LHCN-M2 (cell line): Measurements from ENCODE around the gene ARID1B. TPM values are rescaled to one million over a fixed set of nuclear protein-coding genes. Genes with fewer than 3 reads are reported as not detected.

Source experiments
- DNase-seq: peaks from one replicate; pipeline ENCODE4 v3.0.0-alpha.2; 2012; ENCODE audit warnings: low read depth
- total RNA-seq: library from RNA; depleted of rRNA; stranded (reverse); fragments of >200 nt; gene quantifications from 2 replicates; pipeline ENCODE4 v1.2.3, GENCODE V29; 2014

The ARID1B gene
- total RNA-seq, 1 experiment from 2014 or later: 19.0 TPM

DNA sequence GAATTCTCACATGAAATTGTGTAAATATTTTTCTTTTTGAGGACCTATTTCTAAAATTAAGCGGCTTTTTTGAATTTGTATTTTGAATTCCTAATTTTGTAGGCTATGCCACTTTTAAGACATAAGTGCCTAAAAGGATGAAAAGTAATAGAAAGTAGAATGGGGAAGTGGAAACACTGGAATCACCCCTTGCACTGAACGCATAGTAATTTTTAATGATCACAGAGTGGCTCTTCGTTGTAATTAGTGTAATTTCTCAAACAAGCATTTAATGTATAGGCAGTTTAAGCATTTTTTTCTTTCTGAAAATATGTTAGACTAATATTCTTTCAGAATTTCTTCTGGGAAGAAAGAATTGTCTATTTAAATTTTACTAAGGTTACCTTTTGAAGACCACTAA lies 73.2 kb downstream of the ARID1B start:
- no peak for DNase-seq

DNA sequence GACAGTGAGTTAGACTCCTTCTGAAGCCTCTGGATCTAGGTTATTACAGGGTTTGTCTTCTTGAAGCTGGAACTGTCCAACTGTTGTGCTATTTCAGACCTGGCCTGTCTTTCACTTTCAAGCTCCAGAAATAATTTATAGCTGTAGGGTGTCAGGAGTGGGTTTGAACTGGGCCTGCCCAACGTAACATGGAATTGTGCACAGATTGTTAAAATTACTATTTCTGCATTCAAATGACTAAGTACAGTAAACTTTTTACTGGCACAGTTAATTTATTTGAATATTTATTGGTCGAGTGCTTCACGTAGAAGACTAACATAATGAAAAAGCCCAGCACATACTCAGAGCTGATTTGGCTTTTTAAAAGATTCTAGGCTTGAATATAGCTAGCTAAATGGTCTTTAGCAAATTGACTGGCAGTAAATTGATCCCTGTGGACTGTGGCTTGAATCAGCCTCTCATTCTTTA lies 74.3 kb downstream of the ARID1B start:
- DNase-seq: no peak

DNA sequence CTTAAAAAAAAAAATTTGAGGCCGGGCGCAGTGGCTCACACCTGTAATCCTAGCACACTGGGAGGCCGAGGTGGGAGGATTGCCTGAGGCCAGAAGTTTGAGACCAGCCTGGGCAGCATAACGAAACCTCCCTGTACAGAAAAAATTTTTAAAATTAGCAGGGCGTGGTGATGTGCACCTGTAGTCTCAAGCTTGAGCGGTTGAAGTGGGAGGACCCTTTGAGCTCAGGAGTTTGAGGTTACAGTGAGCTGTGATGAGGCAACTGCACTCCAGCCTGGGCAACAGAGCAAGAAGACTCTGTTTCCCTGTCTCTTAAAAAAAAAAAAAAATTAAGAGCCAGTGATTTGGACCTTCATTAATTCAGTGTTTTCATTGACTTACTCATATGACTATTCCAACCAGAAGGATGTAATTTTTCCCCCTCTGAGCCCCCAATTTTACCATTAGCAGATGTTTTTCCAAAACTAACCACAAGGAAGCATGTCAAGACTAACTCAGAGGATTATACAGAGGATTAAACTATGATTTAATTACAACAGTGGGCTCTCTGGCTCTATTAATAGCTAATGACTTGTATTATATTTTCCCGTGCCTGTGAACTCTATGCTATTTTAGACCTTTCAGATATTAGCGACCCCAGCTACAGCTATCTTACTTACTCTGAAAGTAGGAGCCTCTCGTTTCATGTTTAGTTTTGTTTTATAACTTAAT lies 75.1 kb downstream of the ARID1B start:
- no peak for DNase-seq

DNA sequence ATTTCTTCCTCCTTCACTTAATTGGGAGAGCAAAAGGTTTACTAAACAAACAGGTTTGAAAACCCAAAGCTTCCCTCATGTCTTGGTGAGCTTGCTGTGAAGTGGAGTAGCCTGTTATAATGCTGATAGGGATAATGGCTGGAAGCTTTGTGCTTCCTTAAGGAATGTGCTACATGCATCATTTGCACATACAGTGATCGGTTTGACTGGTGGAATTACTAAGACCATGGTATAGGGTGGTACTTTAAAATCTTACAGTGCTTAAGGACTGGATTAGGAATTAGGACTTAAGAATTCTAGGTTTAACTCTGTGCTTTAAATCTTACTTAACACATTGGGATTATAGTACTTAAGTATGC lies 75.7 kb downstream of the ARID1B start:
- no peak for DNase-seq

DNA sequence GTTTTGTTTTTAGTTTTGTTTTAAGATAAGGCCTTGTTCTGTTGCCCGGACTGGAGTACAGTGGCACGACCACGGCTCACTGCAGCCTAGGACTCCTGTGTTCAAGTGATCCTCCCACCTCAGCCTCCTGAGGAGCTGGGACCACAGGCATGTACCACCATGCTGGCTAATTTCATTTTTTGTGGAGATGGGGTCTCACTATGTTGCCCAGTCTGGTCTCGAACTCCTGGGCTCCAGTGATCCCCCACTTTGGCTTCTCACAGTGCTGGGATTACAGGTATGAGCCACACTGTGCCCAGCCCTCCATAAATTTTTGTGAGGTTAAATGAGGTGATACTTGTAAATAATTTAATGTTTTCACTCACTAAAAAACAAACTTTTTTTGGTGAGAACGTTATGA lies 76.6 kb downstream of the ARID1B start:
- no peak for DNase-seq

DNA sequence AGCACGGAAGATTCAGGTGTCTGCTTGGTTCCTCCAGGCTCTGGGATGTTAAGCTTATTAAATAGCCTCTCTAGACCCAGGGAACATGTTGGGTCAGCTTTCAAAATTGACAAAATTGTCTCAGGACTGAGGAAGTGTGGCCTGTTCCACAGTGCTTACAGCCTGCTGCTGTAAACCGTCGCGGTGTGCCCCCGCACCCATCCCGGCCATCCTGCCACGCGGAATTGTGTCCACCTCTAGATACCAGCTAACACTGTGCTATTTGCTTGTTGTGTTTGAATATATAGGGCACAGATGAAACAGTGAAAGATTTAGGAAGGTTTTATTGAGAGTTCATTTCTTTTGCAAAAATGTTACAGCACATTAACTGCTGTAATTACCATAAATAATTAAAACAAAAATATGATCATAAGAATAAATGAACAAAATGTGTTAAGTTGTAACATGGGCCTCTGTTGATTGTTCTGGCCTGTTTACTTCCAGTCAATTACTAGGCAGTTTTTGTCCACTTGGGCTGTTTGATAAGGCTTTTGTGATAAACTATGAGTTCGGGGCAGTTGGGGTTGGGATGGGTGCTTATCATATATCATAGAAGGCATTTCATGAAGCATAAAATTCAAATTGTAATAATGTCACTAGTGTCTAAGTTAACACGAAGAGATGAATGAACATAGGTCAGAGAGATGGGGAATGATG lies 77.4 kb downstream of the ARID1B start:
- no peak for DNase-seq

DNA sequence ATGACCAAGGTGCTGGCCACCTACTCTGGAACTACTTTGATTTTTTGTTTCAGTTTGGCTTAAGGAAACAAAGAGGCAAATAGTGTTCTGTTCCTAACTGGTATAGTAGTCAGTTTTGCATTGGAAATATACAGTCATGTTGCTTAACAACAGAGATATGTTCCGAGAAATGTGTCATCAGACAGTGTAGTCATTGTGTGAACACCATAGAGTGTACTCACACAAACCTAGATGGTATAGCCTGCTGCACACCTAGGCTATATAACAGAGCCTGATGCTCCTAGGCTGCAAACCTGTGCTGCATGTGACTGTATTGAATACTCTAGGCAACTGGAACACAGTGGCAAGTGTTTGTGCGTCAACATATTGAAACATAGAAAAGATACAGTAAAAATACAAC lies 80.4 kb downstream of the ARID1B start:
- peak; percentile 5 for DNase-seq

DNA sequence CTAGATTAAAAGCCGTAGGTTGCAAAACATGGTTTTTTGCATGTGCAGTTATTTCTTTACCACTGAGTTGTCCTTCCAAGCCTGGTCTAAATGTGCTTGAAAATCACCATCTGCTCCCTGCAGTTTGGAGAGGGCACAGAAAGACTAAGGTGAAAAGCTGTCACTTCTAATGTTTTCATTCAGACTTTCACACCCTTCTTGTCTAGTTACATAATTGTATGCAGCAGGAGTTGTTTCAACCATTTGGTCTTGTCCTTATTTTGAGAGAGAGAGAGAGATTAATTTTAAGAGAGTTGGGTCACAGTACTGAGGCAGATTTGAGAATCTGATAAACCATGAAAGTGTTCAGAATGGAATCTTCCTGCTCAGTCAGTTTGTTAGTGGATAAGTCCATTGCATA lies 82.5 kb downstream of the ARID1B start:
- DNase-seq: no peak

DNA sequence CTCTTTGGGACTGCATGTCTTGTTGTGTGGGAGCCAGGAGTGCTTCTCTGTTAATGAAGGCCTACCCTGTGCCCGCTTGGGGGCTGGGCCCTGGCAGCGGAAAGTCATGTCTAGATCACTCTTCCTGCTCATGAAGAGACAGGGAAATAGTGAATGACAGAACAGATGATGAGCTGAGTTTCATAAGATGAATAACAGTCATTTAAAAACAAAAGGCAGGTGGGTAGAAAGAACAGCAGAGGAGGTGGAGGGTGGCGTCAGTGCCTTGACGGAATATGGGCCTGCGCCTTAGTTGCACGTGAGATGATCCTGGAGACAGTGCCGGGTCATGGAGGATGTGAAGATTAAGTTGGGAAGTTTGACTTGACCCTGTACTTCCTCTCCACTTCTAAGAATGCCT lies 85.5 kb downstream of the ARID1B start:
- no peak for DNase-seq

DNA sequence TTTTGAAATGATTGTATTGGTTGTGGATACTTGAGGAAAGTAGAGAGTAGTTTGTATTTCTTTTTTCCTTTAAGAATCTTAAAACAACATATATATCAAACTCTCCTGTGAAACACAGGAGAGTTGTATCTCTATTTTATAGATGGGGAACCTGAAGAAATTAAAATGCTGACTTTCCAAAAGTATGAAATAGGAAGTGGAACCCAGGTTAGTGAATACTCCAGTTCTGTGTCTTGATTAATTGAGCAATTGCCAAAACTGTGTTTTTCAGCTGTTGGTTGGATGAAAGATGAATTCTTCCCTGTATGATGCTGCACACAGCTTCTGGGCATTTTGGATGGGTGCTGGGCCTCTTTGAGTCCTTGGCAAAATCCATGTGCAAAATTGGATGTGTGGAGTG lies 86.3 kb downstream of the ARID1B start:
- DNase-seq: peak; percentile 12

DNA sequence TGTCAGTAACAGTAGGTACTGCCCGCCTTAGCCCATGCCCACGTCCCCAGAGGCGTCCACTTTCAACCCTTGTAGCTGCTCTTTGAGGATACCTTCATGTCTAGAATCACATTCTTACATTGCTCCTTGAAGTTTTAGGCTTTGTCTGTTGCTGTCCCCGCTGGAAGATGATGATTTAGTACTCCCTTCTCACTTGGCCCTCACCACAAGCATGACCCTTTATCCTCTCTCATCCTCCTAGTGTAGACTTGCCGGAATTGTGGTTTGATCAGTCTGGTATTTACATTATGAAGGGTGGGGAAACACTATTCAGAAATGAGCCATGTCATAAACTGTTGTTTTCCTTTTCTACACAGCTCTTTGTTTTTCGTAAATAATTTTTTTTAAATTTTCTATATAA lies 87.4 kb downstream of the ARID1B start:
- peak; percentile 5 for DNase-seq

DNA sequence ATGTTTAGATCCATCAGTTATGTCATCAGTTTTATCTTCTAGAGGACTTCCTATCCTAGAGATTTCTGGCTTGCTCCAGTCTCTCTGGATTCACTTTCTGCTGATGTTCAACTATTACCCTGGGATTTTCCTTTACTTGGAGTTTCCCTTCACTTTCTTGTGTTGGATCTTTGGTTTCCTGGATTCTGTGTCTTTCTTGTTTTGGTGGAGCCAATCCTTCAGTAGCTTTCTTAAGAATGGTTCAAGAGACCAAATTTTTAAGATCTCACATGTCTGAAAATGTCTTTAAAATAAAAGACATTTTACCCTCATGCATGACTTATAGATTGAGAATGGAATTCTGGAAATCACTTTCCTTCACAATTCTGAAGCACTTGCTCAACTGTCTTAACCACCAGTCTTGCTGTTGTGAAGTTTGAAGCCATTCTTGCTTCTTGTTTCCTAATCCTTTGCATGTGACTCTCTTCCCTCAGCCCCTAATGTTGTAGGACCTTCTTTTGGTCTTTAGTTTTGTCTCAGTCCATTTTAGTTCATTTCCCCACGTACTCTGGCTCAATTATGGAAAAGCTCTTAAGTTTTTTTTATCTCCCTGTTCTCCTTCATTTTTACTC lies 87.9 kb downstream of the ARID1B start:
- DNase-seq: no peak

DNA sequence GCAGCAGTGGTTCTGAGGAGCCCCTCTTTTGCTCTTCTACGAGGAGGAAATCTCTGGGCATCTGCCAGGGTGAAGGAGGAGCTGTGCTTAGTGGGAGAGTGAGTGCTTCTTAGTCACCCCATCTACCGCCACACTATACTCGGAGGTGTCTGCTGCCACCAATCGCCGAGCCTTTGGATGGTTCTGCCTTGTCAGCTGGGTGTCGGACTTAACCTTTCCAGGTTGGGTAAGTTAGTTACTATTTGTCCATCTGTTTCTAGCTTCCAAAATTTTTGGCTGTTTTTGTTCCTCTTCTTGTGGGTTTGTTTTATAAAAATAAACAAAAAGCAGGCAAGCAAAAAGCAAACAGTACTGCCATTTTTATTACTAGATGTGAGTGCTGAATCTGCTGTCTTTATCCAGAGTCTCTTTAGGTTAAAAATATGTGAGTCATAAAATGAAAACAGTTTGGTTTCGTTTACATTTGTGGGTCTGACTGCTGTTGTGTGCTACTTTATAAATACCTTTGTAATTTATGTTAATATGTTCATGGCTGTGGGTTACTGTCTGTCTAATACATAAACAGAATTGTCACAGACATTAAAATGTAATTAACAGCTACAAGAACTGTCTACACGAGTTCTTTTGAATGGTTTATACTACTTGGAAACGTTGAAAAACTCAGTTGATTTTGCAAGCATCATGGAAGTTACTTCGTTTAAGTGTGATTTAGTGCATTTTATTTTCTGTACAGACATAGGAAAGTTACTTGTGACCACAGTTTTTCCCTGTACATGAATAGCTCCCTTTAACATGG lies 89.2 kb downstream of the ARID1B start:
- peak; percentile 8 for DNase-seq

DNA sequence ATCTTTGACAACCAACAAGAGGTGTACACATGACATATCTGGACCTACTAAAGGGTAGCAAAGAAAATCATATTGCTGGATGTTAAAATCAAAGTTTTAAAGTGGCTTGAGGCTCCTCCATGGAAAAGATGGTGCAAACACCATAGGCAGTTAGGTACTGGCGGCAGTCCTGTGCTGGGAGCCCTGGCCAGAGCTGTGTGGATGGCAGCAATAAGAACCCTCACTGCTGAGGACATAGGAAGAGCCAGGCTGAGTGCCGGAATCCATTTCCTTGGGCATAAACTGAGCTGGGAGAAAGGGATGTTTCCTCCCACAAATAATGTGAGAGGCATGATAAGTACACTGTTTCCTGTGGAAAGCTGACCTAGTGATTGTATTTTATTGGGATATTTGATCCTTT lies 89.9 kb downstream of the ARID1B start:
- DNase-seq: no peak

DNA sequence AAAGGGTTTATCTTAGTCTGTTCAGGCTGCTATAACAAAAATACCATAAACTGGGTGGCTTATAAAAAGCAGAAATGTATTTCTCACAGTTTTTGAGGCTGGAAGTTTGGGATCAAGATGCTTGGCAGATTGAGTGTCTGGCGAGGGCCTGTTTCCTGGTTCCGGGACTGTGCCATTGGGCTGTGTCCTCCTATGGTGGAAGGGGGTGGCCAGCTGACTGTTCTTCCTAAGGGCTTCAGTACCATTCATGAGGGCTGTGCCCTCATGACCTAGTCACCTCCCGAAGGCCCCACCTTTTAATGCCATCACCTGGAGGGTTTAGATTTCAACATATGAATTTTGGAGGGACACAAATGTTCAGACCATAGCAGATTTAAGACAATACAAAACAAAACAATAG lies 91.2 kb downstream of the ARID1B start:
- DNase-seq: no peak

DNA sequence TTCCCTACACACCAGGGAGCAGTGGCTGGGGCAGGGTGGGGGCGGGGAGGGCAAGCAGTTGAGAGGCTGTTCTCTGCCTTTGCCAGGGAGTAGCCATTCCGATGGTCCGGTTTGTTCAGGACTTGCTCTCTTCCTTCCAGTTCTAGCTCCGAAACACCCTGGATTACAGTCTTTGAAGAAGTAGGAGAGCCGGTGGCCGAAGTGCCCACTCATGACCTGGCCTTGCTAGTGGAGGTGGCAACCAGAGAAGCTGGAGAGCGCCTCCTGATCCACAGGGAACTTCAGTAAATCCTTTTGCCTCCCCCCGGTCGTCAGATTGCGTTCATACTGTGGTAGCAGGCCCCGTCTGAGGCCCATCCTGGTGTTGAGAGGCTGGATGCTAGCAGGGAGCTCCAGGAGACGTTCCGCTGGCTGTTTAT lies 92.8 kb downstream of the ARID1B start:
- no peak for DNase-seq

DNA sequence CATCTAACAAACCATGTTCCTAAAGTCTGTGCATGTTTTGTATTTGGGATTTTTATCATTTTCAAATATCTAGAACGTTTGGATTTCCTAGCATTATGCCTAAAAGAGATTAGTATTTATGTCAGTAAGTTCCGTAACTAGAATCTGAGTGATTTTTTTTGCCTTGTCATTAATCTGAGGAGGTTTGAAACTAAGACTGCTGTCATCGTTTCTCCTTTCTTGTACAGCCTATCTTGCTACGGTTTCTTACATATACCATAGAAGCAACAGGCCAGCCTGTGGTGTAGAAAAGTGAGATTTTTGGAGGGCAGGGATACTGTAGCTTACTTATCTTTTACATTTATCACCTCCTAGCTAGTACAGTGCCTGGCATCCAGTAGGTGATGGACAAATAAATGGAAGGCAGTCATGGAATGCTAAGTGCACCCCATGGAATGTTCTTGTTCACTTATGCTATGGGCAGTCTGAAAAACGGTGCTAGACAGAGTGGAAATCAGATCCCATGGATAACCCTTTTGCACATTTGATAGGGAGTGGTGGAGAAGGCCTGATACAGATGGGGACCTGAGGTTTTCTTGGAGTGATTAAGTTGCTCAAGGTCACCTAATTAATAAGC lies 93.9 kb downstream of the ARID1B start:
- DNase-seq: no peak

DNA sequence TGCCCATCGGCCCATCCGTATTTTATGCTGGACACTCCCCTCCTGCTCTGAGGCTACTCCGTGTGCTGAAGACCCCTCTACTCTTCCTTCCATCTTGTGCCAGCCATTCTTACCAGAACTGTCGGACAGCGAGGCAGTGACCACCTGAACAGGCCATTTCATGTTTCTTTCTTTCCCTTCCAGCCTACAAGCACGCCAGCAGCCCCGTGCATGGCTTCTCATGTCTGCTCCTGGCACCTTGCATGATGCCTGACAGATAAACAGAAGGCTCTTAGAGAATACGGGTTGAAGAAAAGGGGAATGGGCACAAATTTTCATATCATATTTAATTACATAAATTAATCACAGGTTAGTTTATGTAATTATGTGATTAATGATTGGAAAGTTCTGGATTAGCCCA lies 95.7 kb downstream of the ARID1B start:
- DNase-seq: no peak

DNA sequence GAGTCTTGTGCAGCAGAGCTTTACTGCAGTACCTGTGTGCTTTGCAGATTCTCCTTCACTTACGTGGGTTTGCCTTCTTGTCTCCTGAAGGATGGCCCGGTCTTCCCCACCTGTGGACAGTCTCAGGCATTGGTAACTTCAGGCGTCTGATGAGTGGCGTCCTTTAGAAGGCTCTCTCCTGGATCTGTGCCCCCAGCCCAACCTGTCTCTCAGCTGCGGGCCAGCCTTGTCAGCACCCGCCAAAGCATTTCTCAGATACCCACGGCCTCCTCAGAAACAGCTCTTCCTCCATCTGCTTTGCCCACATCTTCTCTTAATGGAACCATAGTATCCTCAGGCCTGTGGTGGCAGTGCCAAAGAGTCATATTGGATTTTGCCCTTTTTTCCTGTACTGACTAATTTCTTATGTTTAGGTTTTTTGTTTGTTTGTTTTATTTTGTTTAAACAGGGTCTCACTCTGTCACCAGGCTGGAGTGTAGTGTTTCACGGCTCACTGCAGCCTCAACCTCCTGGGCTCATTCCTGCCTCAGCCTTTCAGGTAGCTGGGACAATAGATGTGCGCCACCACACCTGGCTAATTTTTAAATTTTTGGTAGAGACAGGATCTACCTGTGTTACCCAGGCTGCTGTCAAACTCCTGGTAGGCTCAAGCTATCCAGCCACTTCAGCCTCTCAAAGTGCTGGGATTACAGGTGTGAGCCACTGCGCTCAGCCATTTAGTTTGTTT lies 96.6 kb downstream of the ARID1B start:
- DNase-seq: no peak

DNA sequence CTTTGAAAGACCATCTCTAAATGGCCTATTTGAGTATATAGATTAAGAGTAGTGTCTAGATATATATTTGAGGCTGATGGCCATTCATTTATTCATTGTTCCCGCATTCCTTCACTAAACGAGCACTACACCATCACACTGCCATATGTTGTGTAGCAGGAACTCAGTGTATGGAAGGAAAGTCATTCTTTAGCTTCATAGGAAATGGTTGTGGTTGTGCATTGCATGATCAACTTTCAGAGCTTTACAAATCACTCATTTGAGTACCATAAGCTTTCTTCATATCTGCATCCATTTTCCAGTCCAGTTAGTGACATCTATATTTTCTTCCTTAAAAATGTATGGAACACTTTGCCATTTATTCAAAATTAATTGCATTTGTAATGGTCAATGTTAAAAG lies 97.9 kb downstream of the ARID1B start:
- DNase-seq: no peak

DNA sequence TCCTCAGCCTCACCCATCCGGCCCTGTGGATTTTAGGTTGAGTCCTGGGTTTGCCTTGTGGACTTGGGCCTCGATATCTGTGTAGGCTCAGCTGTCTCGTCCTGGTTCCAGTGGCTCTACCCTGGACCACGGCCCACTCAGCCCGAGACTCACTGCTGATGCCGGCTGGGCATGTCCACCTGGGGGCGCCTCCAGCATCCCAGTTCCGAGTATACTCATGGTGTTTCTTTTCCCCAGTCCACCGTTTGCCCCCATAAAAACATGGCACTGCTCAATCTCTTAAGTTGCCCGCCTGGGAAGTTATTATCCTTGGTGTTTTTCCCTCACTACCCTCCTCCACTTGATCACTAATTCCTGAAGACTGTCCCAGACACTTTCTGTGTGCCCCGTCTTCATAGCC lies 99.1 kb downstream of the ARID1B start:
- DNase-seq: peak; percentile 14
